HepG2 (cell line): ENCODE data around the gene ZNF615. TPM values are rescaled to one million over a fixed set of nuclear protein-coding genes. Genes with fewer than 3 reads are reported as not detected.

Experiments
- ISL2 ChIP-seq: sonication (generic); formaldehyde crosslinking; IDR thresholded peaks from 2 replicates; pipeline ENCODE4 v1.5.0; 2020; ENCODE audit warnings: missing genetic modification reagents
- KLF12 ChIP-seq: sonication (generic); formaldehyde crosslinking; IDR thresholded peaks from 2 replicates; pipeline ENCODE4 v1.4.0; 2020; ENCODE audit warnings: missing genetic modification reagents, borderline replicate concordance
- MLLT10 ChIP-seq: sonication (generic); formaldehyde crosslinking; IDR thresholded peaks from 2 replicates; pipeline ENCODE4 v1.4.0; 2020; ENCODE audit warnings: missing genetic modification reagents
- RFXAP ChIP-seq: sonication (generic); formaldehyde crosslinking; IDR thresholded peaks from 2 replicates; pipeline ENCODE4 v1.4.0; 2020; ENCODE audit warnings: missing genetic modification reagents, borderline replicate concordance
- ZNF644 ChIP-seq: IDR thresholded peaks from 2 replicates; pipeline ENCODE4 v1.6.1; 2016; ENCODE audit warnings: low read depth
- ZNF670 ChIP-seq: sonication (generic); formaldehyde crosslinking; IDR thresholded peaks from 2 replicates; pipeline ENCODE4 v1.8.0; 2022; ENCODE audit warnings: mild to moderate bottlenecking, missing genetic modification reagents, borderline replicate concordance
- polyA plus RNA-seq, 8 experiments: library from polyadenylated mRNA; depleted of rRNA in 3 of 8; stranded (reverse) in 7 of 8; unstranded in 1 of 8; fragments of >200 nt; fragmentation: Illumina TruSeq in 4 of 8; extraction: Trizol in 4 of 8; gene quantifications; 2 replicates each; pipeline versions ENCODE4 v1.2.1 to v1.2.3, GENCODE V29; 2011 to 2016; ENCODE audit warnings: low read depth in 4 of 8, missing spikeins in 1 of 8, mixed read lengths in 1 of 8; ENCODE audit not compliant: insufficient read depth in 1 of 8
- total RNA-seq, 5 experiments: library from RNA; depleted of rRNA; stranded (reverse); fragments of >200 nt; fragmentation: Illumina TruSeq; extraction: Trizol; gene quantifications; 2 replicates each; pipeline ENCODE4 v1.2.3, GENCODE V29; 2016; ENCODE audit warnings: low read depth in 1 of 5
- TF ChIP-seq, protein P1 (sequence below): sonication (generic); formaldehyde crosslinking; IDR thresholded peaks from 2 replicates; pipeline ENCODE4 v1.8.0; 2022; ENCODE audit warnings: mild to moderate bottlenecking, missing genetic modification reagents; ENCODE audit not compliant: insufficient replicate concordance
- TF ChIP-seq, protein P2 (sequence below): sonication (generic); formaldehyde crosslinking; IDR thresholded peaks from 2 replicates; pipeline ENCODE4 v1.4.0; 2020; ENCODE audit warnings: mild to moderate bottlenecking, low read depth, missing genetic modification reagents
- TF ChIP-seq, protein P3 (sequence below): sonication (generic); formaldehyde crosslinking; IDR thresholded peaks from 2 replicates; pipeline ENCODE4 v1.4.0; 2020; ENCODE audit warnings: missing genetic modification reagents, borderline replicate concordance
- TF ChIP-seq, protein P4 (sequence below): sonication (generic); formaldehyde crosslinking; IDR thresholded peaks from 2 replicates; pipeline ENCODE4 v1.5.1; 2020; ENCODE audit warnings: missing genetic modification reagents, mild to moderate bottlenecking, borderline replicate concordance
- TF ChIP-seq, protein P5 (sequence below): sonication (generic); formaldehyde crosslinking; IDR thresholded peaks from 2 replicates; pipeline ENCODE4 v1.4.0; 2020; ENCODE audit warnings: missing genetic modification reagents
- TF ChIP-seq, protein P6 (sequence below): sonication (generic); formaldehyde crosslinking; IDR thresholded peaks from 2 replicates; pipeline ENCODE4 v1.4.0; 2020; ENCODE audit warnings: missing genetic modification reagents

Gene ZNF615
- total and polyA plus RNA-seq, 2 of the 13 experiments (the other 11 are each of a cell fraction or from before 2014, with no cell fraction given) = 5.2 to 7.8 TPM

DNA sequence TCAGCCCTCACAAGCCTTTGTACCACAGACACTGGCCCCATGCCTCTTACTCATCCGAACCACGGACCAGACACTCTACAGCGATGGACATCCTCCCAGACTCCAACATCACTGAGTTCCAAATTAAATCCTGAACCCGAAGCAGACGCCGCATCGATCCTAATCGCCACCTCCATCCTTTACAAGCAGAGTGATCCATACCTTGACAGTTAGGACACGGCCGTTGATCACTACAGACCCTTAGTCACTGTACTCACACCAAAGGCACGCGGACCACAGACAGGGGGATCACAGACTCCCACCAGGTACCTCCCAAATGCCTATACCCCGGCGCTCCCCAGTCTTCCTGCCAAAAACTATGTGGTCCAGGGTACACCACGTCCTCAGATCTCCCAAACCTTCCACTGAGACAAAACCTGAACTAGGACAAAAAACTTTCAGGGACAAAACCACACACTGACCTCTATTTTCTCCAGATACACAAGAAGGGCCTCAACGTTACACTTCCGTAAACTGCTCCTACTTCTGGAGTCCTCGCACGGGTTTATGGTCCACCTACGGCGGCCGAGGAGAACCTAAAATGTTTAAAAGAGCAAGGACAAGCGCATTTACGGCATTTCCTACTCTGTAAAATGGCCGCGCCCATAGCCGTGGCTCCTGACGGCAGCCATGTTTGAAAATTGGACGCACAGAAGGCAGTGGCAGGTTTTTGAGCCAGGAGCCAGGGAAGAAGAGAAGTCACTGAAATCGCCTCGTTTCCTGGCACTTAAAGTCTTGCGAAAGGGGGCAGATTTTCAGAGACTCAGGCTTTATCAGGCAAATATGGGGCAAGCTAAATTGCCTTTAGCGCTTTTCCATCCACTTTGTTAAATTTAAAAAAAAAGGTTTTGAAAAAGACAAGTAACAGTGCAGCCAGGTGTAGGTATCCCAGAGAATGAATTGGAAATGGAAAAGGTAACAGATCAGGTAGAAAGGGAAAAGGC, 21.4 kb downstream of the ZNF615 start, which contains the start of gene ZNF350 (continued):
- TF ChIP-seq, protein P1, sequence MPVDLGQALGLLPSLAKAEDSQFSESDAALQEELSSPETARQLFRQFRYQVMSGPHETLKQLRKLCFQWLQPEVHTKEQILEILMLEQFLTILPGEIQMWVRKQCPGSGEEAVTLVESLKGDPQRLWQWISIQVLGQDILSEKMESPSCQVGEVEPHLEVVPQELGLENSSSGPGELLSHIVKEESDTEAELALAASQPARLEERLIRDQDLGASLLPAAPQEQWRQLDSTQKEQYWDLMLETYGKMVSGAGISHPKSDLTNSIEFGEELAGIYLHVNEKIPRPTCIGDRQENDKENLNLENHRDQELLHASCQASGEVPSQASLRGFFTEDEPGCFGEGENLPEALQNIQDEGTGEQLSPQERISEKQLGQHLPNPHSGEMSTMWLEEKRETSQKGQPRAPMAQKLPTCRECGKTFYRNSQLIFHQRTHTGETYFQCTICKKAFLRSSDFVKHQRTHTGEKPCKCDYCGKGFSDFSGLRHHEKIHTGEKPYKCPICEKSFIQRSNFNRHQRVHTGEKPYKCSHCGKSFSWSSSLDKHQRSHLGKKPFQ (CRISPR knock-in tag) = no peak
- TF ChIP-seq RFXAP (CRISPR knock-in tag) (peak; percentile 87), MLLT10 (CRISPR knock-in tag) (no peak), ZNF644 (CRISPR knock-in tag) (peak; percentile 59; the same call in 1 of the 2 replicates), ISL2 (0 out of 2 replicates have a peak, but pooled peaks have one; percentile 28), ZNF670 (CRISPR knock-in tag) (no peak; the same call in 1 of the 2 replicates), KLF12 (no peak)
- TF ChIP-seq, protein P2, sequence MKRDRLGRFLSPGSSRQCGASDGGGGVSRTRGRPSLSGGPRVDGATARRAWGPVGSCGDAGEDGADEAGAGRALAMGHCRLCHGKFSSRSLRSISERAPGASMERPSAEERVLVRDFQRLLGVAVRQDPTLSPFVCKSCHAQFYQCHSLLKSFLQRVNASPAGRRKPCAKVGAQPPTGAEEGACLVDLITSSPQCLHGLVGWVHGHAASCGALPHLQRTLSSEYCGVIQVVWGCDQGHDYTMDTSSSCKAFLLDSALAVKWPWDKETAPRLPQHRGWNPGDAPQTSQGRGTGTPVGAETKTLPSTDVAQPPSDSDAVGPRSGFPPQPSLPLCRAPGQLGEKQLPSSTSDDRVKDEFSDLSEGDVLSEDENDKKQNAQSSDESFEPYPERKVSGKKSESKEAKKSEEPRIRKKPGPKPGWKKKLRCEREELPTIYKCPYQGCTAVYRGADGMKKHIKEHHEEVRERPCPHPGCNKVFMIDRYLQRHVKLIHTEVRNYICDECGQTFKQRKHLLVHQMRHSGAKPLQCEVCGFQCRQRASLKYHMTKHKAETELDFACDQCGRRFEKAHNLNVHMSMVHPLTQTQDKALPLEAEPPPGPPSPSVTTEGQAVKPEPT = no peak
- TF ChIP-seq, protein P3, sequence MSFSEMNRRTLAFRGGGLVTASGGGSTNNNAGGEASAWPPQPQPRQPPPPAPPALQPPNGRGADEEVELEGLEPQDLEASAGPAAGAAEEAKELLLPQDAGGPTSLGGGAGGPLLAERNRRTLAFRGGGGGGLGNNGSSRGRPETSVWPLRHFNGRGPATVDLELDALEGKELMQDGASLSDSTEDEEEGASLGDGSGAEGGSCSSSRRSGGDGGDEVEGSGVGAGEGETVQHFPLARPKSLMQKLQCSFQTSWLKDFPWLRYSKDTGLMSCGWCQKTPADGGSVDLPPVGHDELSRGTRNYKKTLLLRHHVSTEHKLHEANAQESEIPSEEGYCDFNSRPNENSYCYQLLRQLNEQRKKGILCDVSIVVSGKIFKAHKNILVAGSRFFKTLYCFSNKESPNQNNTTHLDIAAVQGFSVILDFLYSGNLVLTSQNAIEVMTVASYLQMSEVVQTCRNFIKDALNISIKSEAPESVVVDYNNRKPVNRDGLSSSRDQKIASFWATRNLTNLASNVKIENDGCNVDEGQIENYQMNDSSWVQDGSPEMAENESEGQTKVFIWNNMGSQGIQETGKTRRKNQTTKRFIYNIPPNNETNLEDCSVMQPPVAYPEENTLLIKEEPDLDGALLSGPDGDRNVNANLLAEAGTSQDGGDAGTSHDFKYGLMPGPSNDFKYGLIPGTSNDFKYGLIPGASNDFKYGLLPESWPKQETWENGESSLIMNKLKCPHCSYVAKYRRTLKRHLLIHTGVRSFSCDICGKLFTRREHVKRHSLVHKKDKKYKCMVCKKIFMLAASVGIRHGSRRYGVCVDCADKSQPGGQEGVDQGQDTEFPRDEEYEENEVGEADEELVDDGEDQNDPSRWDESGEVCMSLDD (CRISPR knock-in tag) = 0 out of 2 replicates have a peak, but pooled peaks have one; percentile 20
- TF ChIP-seq, protein P4, sequence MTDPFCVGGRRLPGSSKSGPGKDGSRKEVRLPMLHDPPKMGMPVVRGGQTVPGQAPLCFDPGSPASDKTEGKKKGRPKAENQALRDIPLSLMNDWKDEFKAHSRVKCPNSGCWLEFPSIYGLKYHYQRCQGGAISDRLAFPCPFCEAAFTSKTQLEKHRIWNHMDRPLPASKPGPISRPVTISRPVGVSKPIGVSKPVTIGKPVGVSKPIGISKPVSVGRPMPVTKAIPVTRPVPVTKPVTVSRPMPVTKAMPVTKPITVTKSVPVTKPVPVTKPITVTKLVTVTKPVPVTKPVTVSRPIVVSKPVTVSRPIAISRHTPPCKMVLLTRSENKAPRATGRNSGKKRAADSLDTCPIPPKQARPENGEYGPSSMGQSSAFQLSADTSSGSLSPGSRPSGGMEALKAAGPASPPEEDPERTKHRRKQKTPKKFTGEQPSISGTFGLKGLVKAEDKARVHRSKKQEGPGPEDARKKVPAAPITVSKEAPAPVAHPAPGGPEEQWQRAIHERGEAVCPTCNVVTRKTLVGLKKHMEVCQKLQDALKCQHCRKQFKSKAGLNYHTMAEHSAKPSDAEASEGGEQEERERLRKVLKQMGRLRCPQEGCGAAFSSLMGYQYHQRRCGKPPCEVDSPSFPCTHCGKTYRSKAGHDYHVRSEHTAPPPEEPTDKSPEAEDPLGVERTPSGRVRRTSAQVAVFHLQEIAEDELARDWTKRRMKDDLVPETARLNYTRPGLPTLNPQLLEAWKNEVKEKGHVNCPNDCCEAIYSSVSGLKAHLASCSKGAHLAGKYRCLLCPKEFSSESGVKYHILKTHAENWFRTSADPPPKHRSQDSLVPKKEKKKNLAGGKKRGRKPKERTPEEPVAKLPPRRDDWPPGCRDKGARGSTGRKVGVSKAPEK (CRISPR knock-in tag) = no peak
- TF ChIP-seq, protein P5, sequence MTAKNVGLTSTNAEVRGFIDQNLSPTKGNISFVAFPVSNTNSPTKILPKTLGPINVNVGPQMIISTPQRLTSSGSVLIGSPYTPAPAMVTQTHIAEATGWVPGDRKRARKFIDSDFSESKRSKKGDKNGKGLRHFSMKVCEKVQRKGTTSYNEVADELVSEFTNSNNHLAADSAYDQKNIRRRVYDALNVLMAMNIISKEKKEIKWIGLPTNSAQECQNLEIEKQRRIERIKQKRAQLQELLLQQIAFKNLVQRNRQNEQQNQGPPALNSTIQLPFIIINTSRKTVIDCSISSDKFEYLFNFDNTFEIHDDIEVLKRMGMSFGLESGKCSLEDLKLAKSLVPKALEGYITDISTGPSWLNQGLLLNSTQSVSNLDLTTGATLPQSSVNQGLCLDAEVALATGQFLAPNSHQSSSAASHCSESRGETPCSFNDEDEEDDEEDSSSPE (CRISPR knock-in tag) = peak; percentile 68
- TF ChIP-seq, protein P6, sequence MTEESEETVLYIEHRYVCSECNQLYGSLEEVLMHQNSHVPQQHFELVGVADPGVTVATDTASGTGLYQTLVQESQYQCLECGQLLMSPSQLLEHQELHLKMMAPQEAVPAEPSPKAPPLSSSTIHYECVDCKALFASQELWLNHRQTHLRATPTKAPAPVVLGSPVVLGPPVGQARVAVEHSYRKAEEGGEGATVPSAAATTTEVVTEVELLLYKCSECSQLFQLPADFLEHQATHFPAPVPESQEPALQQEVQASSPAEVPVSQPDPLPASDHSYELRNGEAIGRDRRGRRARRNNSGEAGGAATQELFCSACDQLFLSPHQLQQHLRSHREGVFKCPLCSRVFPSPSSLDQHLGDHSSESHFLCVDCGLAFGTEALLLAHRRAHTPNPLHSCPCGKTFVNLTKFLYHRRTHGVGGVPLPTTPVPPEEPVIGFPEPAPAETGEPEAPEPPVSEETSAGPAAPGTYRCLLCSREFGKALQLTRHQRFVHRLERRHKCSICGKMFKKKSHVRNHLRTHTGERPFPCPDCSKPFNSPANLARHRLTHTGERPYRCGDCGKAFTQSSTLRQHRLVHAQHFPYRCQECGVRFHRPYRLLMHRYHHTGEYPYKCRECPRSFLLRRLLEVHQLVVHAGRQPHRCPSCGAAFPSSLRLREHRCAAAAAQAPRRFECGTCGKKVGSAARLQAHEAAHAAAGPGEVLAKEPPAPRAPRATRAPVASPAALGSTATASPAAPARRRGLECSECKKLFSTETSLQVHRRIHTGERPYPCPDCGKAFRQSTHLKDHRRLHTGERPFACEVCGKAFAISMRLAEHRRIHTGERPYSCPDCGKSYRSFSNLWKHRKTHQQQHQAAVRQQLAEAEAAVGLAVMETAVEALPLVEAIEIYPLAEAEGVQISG = peak; percentile 95
